GM19467 (cell line): Measurements from ENCODE around the gene OLFML2B.

ENCODE experiments used
- ATAC-seq: cut with Tn5 transposase; IDR thresholded peaks from one replicate; pipeline ENCODE4 v1.9.1; 2021; ENCODE audit warnings: mild to moderate bottlenecking, moderate library complexity; ENCODE audit not compliant: unreplicated experiment

The OLFML2B gene

GRCh38 chr1:161948435-161948834 lies 75.2 kb downstream of the OLFML2B start:
- ATAC-seq = no peak

DNA sequence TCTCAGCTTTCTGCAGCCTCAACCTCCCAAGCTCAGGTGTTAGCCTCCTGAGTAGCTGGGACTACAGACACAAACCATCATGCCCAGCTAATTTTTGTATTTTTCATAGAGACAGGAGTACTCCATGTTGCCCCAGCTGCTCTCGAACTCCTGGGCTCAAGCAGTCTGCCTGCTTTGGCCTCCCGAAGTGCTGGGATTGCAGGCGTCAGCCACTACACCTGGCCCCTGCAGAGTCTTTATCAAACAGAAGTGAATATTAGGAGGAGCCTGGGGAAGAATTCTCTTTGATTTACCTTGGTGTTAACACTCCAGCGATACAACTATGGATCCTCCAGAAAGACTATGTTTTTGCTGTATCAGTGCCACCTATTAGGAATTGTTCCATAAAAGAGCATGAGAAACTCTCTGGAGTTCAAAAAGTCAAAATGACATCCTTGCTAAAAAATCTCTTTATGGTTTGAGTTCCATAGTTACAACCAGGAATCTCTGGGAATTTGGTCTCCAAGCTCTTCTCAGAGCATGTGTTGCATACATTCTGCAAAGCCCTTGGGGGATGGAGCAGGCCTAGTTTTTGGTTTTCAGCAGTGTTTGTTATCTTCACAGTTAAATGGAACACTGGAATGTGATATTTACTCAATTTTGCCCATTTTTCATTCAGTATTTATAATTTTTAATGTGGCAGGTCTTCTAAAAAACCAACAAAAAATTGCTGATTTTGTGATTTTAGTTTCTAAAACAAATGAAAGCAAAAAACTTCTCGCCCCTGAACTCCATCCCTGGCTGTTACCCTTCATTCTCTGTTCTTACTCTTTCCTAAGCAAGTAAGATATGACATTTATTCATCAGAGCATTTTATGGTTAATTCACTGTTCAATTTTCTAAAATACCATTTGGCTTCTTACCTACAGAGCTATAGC lies 77.3 kb downstream of the OLFML2B start:
- no peak for ATAC-seq

- no peak for ATAC-seq
These were observed 78.2 kb downstream of the OLFML2B start for GRCh38 chr1:161945306-161946060.

GRCh38 chr1:161944381-161944780 lies 79.3 kb downstream of the OLFML2B start:
- ATAC-seq = no peak

DNA sequence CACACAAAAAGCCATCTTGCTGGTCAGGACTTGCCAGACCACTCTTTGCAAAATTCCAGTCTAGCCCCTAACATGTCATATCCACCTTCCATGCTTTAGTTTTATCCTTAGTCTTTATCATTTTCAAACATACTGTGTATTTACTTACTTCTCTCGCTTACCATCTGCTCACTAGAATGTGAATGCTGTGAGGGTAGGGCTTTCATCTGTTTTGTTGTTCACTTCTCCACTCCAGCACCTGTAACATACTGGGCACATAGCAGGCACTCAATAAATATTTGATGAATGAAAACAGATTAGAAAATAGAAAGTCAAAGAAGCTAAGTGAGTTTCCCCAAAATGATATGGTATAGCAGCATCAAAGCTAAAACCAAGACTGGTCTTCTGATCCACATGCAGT lies 79.9 kb downstream of the OLFML2B start:
- ATAC-seq = no peak

GRCh38 chr1:161941726-161942436 lies 81.8 kb downstream of the OLFML2B start:
- ATAC-seq = no peak

DNA sequence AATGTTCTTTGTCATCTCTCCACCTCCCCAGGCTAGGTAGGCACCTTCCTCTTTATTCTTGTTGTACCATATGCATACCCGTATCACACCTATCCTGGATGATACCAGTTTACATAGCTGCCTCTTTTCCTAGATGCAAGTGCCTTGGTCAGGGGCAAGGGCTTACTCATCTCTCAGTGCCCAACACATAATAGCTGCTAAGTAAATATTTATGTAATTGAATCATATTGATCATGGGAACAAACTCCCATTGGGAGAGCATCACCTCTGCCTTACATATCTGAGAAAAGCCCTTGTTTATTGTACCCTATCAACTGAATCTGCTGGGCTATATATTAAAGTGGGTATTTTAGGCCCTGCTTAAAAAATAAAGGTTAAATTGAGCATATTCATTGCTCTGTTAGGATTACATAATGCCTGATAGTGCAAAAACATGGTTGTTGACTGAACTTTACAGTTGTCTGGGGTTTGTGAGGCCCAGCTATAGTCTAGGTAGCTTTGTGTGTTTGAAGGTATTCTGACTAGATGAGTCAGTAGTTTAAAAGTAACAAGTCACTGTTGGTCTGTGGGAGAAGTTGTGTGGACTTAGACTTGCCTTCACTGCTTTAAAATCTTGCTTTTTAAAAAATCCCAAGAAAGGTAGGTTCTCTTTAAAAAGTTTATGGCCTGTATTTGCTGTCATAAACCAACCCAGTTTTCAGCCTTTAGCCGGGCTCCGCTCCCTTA lies 82.6 kb downstream of the OLFML2B start:
- ATAC-seq = no peak

DNA sequence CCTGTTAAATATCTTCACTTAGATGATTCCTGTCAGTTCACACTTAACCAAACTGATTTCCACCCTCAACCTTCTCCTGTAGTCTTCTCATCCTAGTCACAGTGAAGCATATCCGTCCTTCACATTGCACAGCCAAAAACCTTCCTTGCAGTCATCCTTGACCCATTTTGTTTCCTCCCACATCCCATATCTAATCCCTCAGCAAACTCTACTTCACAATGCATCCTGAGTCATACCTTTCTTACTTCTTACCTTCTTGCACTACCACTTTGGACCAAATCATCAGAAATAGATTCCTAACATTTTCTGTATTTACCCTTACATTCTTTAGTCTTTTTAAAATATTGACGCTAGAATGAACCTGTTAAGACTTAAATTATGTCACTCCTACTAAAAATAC lies 86.9 kb downstream of the OLFML2B start:
- no peak for ATAC-seq

- no peak for ATAC-seq
These were observed 88.4 kb downstream of the OLFML2B start for GRCh38 chr1:161935264-161935663.

- ATAC-seq = no peak
These were observed 89.8 kb downstream of the OLFML2B start for GRCh38 chr1:161933592-161934588.
